Measurements from ENCODE around the gene HIVEP3.

GRCh38 chr1:41734201-41734970 is 184.3 kb downstream of the HIVEP3 start:
- TF ChIP-seq, protein P1, sequence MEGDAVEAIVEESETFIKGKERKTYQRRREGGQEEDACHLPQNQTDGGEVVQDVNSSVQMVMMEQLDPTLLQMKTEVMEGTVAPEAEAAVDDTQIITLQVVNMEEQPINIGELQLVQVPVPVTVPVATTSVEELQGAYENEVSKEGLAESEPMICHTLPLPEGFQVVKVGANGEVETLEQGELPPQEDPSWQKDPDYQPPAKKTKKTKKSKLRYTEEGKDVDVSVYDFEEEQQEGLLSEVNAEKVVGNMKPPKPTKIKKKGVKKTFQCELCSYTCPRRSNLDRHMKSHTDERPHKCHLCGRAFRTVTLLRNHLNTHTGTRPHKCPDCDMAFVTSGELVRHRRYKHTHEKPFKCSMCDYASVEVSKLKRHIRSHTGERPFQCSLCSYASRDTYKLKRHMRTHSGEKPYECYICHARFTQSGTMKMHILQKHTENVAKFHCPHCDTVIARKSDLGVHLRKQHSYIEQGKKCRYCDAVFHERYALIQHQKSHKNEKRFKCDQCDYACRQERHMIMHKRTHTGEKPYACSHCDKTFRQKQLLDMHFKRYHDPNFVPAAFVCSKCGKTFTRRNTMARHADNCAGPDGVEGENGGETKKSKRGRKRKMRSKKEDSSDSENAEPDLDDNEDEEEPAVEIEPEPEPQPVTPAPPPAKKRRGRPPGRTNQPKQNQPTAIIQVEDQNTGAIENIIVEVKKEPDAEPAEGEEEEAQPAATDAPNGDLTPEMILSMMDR (IDR thresholded peaks at IDR 0.05; ENCODE audit: low read length), result no peak
- no peak for TF ChIP-seq EZH2 (IDR thresholded peaks at IDR 0.05; ENCODE audit: borderline replicate concordance, low read length)

Measured in OCI-LY1 (cell line).